ENCODE data around the gene POSTN. TPM values are rescaled to one million over a fixed set of nuclear protein-coding genes. Genes with fewer than 3 reads are reported as not detected.

Gene POSTN, protein sequence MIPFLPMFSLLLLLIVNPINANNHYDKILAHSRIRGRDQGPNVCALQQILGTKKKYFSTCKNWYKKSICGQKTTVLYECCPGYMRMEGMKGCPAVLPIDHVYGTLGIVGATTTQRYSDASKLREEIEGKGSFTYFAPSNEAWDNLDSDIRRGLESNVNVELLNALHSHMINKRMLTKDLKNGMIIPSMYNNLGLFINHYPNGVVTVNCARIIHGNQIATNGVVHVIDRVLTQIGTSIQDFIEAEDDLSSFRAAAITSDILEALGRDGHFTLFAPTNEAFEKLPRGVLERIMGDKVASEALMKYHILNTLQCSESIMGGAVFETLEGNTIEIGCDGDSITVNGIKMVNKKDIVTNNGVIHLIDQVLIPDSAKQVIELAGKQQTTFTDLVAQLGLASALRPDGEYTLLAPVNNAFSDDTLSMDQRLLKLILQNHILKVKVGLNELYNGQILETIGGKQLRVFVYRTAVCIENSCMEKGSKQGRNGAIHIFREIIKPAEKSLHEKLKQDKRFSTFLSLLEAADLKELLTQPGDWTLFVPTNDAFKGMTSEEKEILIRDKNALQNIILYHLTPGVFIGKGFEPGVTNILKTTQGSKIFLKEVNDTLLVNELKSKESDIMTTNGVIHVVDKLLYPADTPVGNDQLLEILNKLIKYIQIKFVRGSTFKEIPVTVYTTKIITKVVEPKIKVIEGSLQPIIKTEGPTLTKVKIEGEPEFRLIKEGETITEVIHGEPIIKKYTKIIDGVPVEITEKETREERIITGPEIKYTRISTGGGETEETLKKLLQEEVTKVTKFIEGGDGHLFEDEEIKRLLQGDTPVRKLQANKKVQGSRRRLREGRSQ
- 52.1 TPM for total RNA-seq
- long read RNA-seq, transcript POSTN-202 (22 exons, 3,196 nt), result major isoform, 9 of 38 reads
- long read RNA-seq, transcript POSTN-201 (21 exons, 3,071 nt), result major isoform, 9 of 38 reads
- long read RNA-seq, partial matches to known transcripts, result 2 of 38 reads
- long read RNA-seq, other reads (novel, unspliced or antisense), result 12 of 38 reads

DNA sequence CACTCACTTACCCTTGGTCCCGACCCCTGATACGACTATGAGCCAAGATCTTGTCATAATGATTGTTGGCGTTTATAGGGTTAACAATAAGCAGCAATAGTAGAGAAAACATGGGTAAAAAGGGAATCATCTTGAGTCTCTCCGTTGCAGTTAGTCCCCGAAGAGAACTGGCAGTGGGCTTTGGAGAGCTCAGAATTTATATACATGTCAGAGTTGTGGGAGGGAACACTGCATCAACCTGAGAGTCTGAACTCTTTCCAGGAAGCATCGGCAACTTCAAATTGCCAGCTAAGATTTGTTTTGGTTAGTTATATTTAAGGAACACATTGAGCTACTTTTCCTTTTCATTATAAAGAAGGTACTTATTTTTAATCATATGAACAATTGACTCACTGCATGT, at the start of gene POSTN:
POSTN (minus strand) TSS at position 172 of the 400 bp plus-strand sequence; CDS start at position 130, 42 bp downstream.
- intact Hi-C loops (cut with micrococcal nuclease), result no loop called here
- no peak within 1 kb of the TSS for H3K27ac ChIP-seq (replicated peaks)
- peak within 1 kb of the TSS; percentile 36 for H3K4me3 ChIP-seq
- TF ChIP-seq, protein P1, sequence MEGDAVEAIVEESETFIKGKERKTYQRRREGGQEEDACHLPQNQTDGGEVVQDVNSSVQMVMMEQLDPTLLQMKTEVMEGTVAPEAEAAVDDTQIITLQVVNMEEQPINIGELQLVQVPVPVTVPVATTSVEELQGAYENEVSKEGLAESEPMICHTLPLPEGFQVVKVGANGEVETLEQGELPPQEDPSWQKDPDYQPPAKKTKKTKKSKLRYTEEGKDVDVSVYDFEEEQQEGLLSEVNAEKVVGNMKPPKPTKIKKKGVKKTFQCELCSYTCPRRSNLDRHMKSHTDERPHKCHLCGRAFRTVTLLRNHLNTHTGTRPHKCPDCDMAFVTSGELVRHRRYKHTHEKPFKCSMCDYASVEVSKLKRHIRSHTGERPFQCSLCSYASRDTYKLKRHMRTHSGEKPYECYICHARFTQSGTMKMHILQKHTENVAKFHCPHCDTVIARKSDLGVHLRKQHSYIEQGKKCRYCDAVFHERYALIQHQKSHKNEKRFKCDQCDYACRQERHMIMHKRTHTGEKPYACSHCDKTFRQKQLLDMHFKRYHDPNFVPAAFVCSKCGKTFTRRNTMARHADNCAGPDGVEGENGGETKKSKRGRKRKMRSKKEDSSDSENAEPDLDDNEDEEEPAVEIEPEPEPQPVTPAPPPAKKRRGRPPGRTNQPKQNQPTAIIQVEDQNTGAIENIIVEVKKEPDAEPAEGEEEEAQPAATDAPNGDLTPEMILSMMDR (IDR thresholded peaks at IDR 0.05; ENCODE audit: borderline replicate concordance), result no peak
- peaks cover 19% of the 10 kb centered on the region for H3K4me1 ChIP-seq
- DNase-seq, result no peak
- no peaks in the 10 kb centered on the region for H3K9me3 ChIP-seq (replicated peaks)
- no peaks in the 10 kb centered on the region for H3K36me3 ChIP-seq
- H3K27me3 ChIP-seq (ENCODE audit: low read depth), result no peaks in the 10 kb centered on the region

GRCh38 chr13:37647031-37647650, 48.6 kb upstream of the POSTN start:
- no peak overlapping the region for H3K4me3 ChIP-seq
- no peaks in the 10 kb centered on the region for H3K4me1 ChIP-seq
- intact Hi-C loops (cut with micrococcal nuclease), result no loop called here
- no peaks in the 10 kb centered on the region for H3K9me3 ChIP-seq (replicated peaks)
- TF ChIP-seq, protein P1 (IDR thresholded peaks at IDR 0.05; ENCODE audit: borderline replicate concordance), result no peak
- no peaks in the 10 kb centered on the region for H3K36me3 ChIP-seq
- no peaks in the 10 kb centered on the region for H3K27me3 ChIP-seq (ENCODE audit: low read depth)
- no peak for DNase-seq
- no peak overlapping the region for H3K27ac ChIP-seq (replicated peaks)

DNA sequence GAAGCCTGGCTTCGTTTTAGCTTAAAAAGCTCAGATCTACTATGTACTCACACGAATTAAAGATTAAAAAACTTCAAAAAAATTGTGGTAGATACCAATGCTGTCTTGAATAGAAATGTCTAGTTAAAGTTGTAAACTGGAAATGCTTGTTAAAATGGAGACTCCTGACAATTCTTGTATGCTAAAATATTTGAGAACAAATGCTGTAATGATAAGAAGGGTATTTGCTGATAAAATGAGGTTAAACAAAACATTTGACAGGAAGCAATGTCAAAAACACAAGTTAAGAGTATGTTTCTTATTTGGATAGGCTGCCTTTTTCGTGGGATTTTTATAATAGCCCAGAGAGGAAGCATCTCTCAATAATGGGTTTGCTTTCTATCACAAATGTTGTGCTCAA, 48.0 kb upstream of the POSTN start:
- no peaks in the 10 kb centered on the region for H3K9me3 ChIP-seq (replicated peaks)
- no peaks in the 10 kb centered on the region for H3K27me3 ChIP-seq (ENCODE audit: low read depth)
- no peak for DNase-seq
- H3K36me3 ChIP-seq, result no peaks in the 10 kb centered on the region
- H3K4me1 ChIP-seq, result no peaks in the 10 kb centered on the region
- intact Hi-C loops (cut with micrococcal nuclease), result no loop called here
- TF ChIP-seq, protein P1 (IDR thresholded peaks at IDR 0.05; ENCODE audit: borderline replicate concordance), result no peak
- H3K4me3 ChIP-seq, result no peak overlapping the region
- no peak overlapping the region for H3K27ac ChIP-seq (replicated peaks)

- Histone ChIP-seq H3K27me3 (ENCODE audit: low read depth) (no peaks in the 10 kb centered on the region), H3K4me3 (no peak overlapping the region), H3K27ac (replicated peaks) (no peak overlapping the region), H3K36me3 (no peaks in the 10 kb centered on the region), H3K4me1 (no peaks in the 10 kb centered on the region), H3K9me3 (replicated peaks) (no peaks in the 10 kb centered on the region)
- no peak for DNase-seq
- intact Hi-C loops (cut with micrococcal nuclease), result no loop called here
- TF ChIP-seq, protein P1 (IDR thresholded peaks at IDR 0.05; ENCODE audit: borderline replicate concordance), result no peak
These were observed 46.7 kb upstream of the POSTN start for GRCh38 chr13:37645181-37645740.

- no peaks in the 10 kb centered on the region for H3K4me1 ChIP-seq
- no peak for DNase-seq
- TF ChIP-seq, protein P1 (IDR thresholded peaks at IDR 0.05; ENCODE audit: borderline replicate concordance), result no peak
- H3K27ac ChIP-seq (replicated peaks), result no peak overlapping the region
- intact Hi-C loops (cut with micrococcal nuclease), result no loop called here
- H3K27me3 ChIP-seq (ENCODE audit: low read depth), result no peaks in the 10 kb centered on the region
- no peaks in the 10 kb centered on the region for H3K36me3 ChIP-seq
- H3K9me3 ChIP-seq (replicated peaks), result no peaks in the 10 kb centered on the region
- H3K4me3 ChIP-seq, result no peak overlapping the region
These were observed 42.8 kb upstream of the POSTN start for GRCh38 chr13:37641391-37641790.
